Muscle of leg (tissue), 11 donors: Measurements from ENCODE around the gene GOLGA7B. TPM values are rescaled to one million over a fixed set of nuclear protein-coding genes. Genes with fewer than 3 reads are reported as not detected.

Source experiments
- DNase-seq: peaks from one replicate; pipeline ENCODE4 v3.0.0; 2013
- H3K27ac ChIP-seq: one replicate; pipeline ENCODE4 v1.5.1; 2013; ENCODE audit warnings: mild to moderate bottlenecking, low read length, control low read depth
- H3K27me3 ChIP-seq: one replicate; pipeline ENCODE4 v1.6.1; 2013; ENCODE audit warnings: low read length; ENCODE audit not compliant: control insufficient read depth, insufficient read depth
- H3K36me3 ChIP-seq: one replicate; pipeline ENCODE4 v1.6.1; 2013; ENCODE audit warnings: low read length; ENCODE audit not compliant: control insufficient read depth, insufficient read depth
- H3K4me1 ChIP-seq: one replicate; pipeline ENCODE4 v1.6.1; 2013; ENCODE audit warnings: low read length; ENCODE audit not compliant: control insufficient read depth, insufficient read depth
- H3K4me3 ChIP-seq: one replicate; pipeline ENCODE4 v1.5.1; 2013; ENCODE audit warnings: low read length, control low read depth
- H3K9me3 ChIP-seq: replicated peaks from 2 replicates; pipeline ENCODE4 v1.6.1; 2013; ENCODE audit warnings: low read depth, low read length; ENCODE audit not compliant: control insufficient read depth
- WGBS: methylation state at CpG from one replicate; pipeline ENCODE4 v1.1.5; 2013; ENCODE audit warnings: missing lambda C conversion rate; ENCODE audit not compliant: insufficient coverage; 5-methylcytosine and 5-hydroxymethylcytosine counted together
- polyA plus RNA-seq, 8 donors: library from polyadenylated mRNA; unstranded; fragments of 120-200 nt; gene quantifications; one replicate each; pipeline versions ENCODE4 v1.2.1 to v1.2.3, GENCODE V29; 2013; ENCODE audit warnings: inconsistent platforms in 1 of 8, low replicate concordance in 1 of 8; ENCODE audit not compliant: insufficient read length in 8 of 8, insufficient read depth in 1 of 8
- total RNA-seq: library from RNA; stranded (reverse); fragments of 120-200 nt; gene quantifications from one replicate; pipeline ENCODE4 v1.2.4, GENCODE V29; 2013

Gene GOLGA7B
- total and polyA plus RNA-seq, 9 donors, result 0.03 to 0.12 (median 0.07) TPM

DNA sequence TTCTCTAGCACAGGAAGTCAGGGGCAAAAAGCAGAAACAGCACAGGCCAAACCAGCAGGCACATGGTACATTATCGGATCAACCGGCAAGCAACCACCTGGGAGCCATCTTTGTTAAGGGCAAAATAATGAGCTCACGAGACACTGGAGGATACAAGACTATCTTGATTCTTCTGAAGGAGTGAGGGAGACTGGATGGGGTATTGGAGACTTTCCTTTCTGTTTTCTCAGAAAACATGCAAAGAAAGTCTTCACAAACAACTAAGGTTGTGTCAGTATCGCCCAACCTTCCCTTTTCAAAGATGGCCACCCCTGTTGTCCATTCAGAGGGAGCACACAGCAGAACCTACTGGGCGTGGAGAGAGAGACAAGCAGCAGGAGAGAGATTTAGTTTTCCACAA is 29.6 kb downstream of the GOLGA7B start:
- WGBS, result 80% methylated on average over 2 of the region's 5 CpGs
- Histone ChIP-seq H3K4me1 (no peaks in the 10 kb centered on the region), H3K27ac (no peak overlapping the region)

DNA sequence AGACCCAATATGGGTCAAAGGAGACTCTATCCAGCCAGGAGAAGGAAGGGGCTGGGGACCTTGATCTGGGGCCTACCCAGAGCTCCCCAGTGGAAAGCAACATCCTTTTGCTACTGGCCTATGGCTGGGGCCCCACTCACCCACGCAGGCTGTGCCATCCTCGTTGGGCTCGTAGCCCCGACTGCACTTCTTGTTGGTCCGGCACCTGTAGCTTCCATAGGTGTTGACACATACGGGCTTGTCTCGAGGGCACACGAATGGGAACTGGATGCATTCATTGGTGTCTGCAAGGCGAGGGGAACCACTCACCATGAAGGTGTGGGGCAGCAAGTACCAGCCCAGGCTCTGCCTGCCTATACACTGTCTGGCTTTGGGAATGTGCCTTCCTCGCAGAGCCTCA is 30.5 kb downstream of the GOLGA7B start:
- Histone ChIP-seq H3K36me3 (no peaks in the 10 kb centered on the region), H3K4me3 (no peak overlapping the region), H3K4me1 (no peaks in the 10 kb centered on the region), H3K27ac (no peak overlapping the region), H3K9me3 (no peaks in the 10 kb centered on the region), H3K27me3 (peaks cover 7% of the 10 kb centered on the region)
- WGBS, result 91% methylated on average over 9 of the region's 10 CpGs
- DNase-seq, result no peak

More for the DNA sequence above, 29.6 kb downstream of the GOLGA7B start:
- Histone ChIP-seq H3K27me3 (peaks cover 7% of the 10 kb centered on the region), H3K4me3 (no peak overlapping the region), H3K9me3 (no peaks in the 10 kb centered on the region), H3K36me3 (no peaks in the 10 kb centered on the region)
- no peak for DNase-seq

DNA sequence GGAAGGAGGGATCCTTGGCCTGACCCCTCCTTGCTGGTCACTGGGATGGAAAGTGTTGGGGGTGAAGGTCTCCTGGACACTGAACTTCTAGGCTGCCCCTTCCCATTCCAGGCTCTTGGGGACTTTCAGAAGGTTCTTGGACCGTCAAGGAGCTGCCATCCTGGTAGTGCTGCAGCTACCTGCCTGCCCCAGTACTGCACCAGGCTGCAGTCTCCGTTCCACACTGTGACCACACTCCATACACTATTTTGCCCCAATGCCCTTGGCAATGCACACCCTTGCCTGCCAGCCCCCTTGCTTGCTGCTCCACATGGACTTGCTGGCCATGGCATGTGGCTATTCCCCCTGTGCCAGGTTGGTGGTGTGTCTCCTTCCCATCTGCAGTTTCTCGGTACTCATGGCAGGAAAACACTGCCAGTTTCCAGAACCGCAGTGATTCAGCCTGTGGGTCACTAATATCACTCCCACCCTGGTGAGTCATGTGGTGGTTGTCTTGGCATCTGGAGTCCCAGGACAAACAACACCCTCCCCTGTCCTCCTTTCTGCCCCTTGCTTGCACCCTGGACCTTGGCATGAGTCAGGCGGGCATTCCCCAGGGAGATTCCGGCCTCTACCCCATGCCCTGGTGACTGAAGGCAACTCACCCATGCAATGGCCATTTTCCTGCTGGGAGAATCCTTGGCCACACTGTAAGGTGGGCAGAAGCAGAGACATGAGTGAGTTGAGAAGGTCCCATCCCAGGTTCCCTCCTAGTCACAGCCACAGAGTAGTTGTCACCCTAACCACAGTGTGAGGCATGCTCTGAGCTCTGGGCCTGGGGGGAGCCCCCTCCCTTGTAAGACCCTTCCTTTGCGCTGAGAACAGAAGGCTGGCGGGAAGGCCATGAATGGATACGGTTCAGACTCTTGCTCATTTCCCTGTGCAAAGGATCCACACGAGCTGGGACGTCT is 32.8 kb downstream of the GOLGA7B start:
- Histone ChIP-seq H3K4me3 (no peak overlapping the region), H3K27ac (no peak overlapping the region), H3K9me3 (no peaks in the 10 kb centered on the region), H3K4me1 (no peaks in the 10 kb centered on the region), H3K36me3 (no peaks in the 10 kb centered on the region), H3K27me3 (peaks cover 8% of the 10 kb centered on the region)
- DNase-seq, result no peak
- WGBS, result 80% methylated on average over 4 of the region's 11 CpGs

DNA sequence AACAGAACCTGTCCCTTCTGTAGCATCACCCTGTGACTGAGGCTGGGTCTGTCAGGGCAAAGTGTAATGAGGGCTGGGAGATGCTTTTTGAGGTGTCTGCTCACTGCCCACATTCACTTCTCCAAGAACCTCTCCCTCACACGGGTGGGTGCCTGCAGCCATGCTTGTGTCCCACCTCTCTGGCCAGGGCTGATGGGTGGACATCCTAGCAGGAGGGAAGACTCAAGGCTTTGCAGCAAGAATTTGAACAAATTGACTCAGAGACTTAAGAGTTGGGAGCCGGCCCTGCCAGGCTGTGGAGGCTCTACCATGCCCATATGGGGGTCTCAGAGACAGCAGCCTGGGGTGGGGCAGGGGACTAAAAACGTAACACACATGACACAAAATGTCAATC is 33.4 kb downstream of the GOLGA7B start:
- no peak for DNase-seq
- Histone ChIP-seq H3K27me3 (peaks cover 8% of the 10 kb centered on the region), H3K36me3 (no peaks in the 10 kb centered on the region), H3K9me3 (no peaks in the 10 kb centered on the region), H3K27ac (no peak overlapping the region), H3K4me1 (no peaks in the 10 kb centered on the region), H3K4me3 (no peak overlapping the region)
- 57% methylated on average over 1 of the region's 3 CpGs for whole genome bisulfite sequencing

DNA sequence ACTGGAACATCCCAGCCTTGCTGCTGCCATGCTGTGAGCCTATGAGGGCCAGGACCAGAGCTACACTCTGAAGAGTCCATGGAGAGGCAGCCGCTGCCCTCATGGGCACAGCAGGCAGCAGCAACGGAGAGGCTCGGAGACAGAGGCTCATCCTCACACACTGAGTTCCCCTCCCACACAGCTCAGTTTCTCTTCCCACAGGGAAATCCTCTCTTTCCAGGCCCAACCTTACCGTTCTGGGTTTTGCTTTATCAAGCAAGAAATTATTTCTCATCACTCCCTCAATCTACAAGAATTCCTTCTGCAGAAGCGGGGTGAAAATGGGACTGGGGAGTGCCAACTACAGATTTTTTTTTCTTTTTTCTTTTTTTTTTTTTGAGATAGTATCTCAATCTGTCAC is 36.6 kb downstream of the GOLGA7B start:
- no peak overlapping the region for H3K27ac ChIP-seq
- no peak for DNase-seq

DNA sequence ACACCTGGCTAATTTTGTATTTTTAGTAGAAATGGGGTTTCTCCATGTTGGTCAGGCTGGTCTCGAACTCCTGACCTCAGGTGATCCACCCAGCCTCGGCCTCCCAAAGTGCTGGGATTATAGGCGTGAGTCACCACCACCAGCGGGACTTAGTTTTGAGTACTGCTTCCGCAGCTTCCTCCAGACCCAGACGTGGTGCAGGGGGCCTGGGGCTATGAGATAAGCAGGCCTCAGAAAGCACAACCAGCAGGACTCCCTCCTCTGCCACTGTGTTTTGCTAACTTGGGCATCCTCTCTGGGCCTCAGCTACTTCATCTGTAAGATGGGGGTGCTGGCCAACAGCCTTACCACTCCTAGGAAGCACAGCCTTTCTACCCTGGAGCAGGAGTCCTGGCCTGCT is 37.8 kb downstream of the GOLGA7B start:
- no peaks in the 10 kb centered on the region for H3K4me1 ChIP-seq
- no peak overlapping the region for H3K27ac ChIP-seq
- no peak for DNase-seq
- H3K36me3 ChIP-seq, result no peaks in the 10 kb centered on the region
- H3K27me3 ChIP-seq, result peaks cover 14% of the 10 kb centered on the region
- H3K4me3 ChIP-seq, result no peak overlapping the region
- H3K9me3 ChIP-seq, result no peaks in the 10 kb centered on the region
- 82% methylated on average over 6 of the region's 6 CpGs for WGBS

More for the DNA sequence above, 36.6 kb downstream of the GOLGA7B start:
- Histone ChIP-seq H3K27me3 (peaks cover 15% of the 10 kb centered on the region), H3K4me3 (no peak overlapping the region), H3K9me3 (no peaks in the 10 kb centered on the region), H3K36me3 (no peaks in the 10 kb centered on the region), H3K4me1 (no peaks in the 10 kb centered on the region)
- WGBS, result 26% methylated on average over 3 of the region's 5 CpGs

DNA sequence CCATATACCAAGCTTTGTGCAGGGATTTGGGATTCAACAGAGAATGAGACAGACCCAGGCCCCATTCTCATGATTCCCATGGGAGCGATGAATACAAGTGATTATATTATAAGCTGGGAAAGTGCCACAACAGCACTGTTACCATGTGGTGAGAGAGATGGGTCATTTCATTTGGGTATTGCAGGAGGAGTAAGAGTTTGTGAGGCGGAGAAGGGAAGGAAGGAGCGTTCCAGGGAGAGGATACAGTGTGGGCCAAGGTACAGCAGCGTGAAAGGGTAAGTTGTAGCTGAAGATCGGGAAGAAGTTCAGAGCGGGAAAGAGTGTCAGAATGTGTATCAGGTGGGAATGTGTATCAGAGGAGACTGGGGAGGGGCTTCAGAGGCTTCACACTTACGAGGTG is 38.5 kb downstream of the GOLGA7B start:
- H3K36me3 ChIP-seq, result no peaks in the 10 kb centered on the region
- 87% methylated on average over 5 of the region's 7 CpGs for WGBS
- H3K27me3 ChIP-seq, result peaks cover 12% of the 10 kb centered on the region
- H3K9me3 ChIP-seq, result no peaks in the 10 kb centered on the region
- no peak overlapping the region for H3K4me3 ChIP-seq
- no peak overlapping the region for H3K27ac ChIP-seq
- H3K4me1 ChIP-seq, result no peaks in the 10 kb centered on the region
- DNase-seq, result no peak

DNA sequence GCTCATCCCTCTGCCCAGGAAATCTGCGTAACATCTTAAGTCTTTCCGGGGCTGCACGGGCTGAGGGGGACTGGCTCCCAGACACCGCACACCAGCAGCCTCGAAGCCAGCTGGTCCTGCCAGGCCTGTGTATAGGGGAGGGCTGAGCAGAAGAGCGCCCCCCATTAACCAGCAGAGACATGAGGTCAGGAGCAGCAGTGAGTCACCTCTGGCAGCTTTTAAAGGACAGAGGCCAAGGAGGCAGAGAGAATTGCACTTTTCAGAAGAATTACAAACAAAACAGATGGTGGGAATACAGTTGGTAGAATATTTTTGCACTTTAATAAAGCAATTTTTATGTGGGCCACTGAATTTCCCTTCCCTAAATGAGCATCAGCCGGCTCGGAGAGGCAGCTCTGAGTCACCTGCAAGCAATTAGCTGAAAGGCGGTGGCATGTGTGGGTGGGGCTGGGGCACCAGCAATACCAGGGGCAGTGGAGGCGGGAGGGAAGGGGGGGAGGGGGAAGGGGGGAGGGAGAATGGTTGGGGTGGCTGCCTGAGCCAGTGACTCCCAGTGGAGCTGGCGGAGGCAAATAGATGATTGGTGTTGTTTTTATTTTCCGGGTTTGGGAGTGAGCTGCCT is 39.1 kb downstream of the GOLGA7B start:
- Histone ChIP-seq H3K27ac (no peak overlapping the region), H3K9me3 (no peaks in the 10 kb centered on the region), H3K4me3 (no peak overlapping the region), H3K27me3 (peaks cover 12% of the 10 kb centered on the region), H3K4me1 (no peaks in the 10 kb centered on the region), H3K36me3 (no peaks in the 10 kb centered on the region)
- 28% methylated on average over 8 of the region's 12 CpGs for WGBS
- DNase-seq, result no peak

DNA sequence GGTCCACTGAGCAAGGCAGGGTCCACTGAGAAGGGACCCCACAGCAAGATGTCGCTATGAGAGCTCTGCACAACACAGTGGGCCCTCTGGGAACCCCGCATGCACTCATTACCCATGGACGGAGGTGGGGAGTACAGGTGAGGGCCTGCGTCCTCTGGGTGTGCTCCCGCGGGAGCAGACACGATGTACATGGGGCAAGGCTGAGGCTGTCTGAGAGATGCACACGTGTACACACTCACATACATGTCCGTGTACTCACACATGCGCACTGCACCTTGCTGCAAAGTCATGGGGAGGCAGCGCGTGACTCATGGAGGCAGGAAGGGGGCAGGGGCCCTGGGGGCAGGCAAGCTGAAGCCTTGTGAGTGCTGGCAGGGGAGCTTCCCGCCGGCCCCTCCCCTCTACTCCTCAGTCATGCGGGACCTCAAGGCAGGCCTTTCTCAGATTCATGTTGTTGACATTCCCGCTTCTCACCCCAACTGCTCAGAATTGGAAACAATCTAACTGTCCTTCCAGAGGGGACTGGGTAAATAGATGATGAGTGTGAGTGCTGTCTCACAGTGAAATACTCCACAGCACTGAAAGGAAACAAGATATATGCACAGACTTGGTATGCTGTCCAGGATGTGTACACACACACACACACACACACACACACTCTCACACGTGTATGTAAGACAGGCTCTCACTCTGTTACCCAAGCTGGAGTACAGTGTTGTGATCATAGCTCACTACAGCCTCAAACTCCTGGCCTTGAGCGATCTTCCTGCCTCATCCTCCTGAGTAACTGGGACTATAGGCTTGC is 40.0 kb downstream of the GOLGA7B start:
- no peak for DNase-seq
- Histone ChIP-seq H3K27ac (no peak overlapping the region), H3K9me3 (no peaks in the 10 kb centered on the region), H3K36me3 (no peaks in the 10 kb centered on the region), H3K4me1 (no peaks in the 10 kb centered on the region), H3K27me3 (peaks cover 12% of the 10 kb centered on the region), H3K4me3 (no peak overlapping the region)
- WGBS, result 52% methylated on average over 4 of the region's 18 CpGs
